NT2/D1 (cell line): ENCODE results near the gene TMPRSS13.

Source experiments
- SUZ12 ChIP-seq: IDR thresholded peaks from 2 replicates; pipeline ENCODE4 v1.6.1; 2011; ENCODE audit not compliant: insufficient read length, insufficient read depth; ENCODE audit errors: extremely low read depth
- ZNF274 ChIP-seq: IDR thresholded peaks from 2 replicates; pipeline ENCODE4 v1.6.1; 2011; ENCODE audit warnings: mild to moderate bottlenecking, low read depth, low read length

DNA sequence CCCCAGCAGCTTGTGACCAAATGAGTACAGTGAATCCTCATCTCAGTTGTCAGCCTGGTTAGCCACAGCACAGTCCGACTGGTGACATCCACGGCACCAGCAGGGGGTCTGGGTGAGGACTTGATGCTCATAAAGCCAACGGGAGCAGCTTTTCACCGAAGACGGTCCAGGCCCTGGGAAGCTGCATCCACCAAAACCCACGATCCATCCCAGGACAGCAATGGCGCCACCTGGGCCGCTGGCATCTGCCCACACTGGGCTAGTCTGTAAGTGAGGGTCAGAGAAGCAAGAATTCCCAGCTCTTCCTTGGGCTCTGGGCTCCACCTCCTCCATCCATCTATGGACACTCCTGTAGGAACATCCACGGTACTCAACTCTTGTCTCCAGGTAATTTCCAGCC lies 27.6 kb downstream of the TMPRSS13 start:
- no peak for TF ChIP-seq ZNF274
- no peak for TF ChIP-seq SUZ12
